Caco-2 (cell line): ENCODE results near the gene TGFBRAP1. TPM values are rescaled to one million over a fixed set of nuclear protein-coding genes. Genes with fewer than 3 reads are reported as not detected.

ENCODE experiments used
- BruUV-seq: library from RNA; stranded (reverse); fragments of 400-500 nt; replicated peaks from 2 replicates; lab custom pipeline; 2021; lab: Mats Ljungman, UMichigan
- CTCF ChIA-PET: fragments of 300-600 bp; sonication (Branson Sonifier 250); formaldehyde crosslinking; loops from one replicate; lab custom pipeline; 2022; ENCODE audit warnings: antibody characterized with exemption; lab: Charles Lee
- POLR2A ChIA-PET: fragments of 300-600 bp; sonication (Branson Sonifier 250); formaldehyde crosslinking; loops from one replicate; lab custom pipeline; 2022; ENCODE audit warnings: antibody characterized with exemption; lab: Charles Lee
- DNase-seq, 2 experiments: peaks; one replicate each; pipeline versions ENCODE4 v3.0.0 to v3.0.0-alpha.2; 2020 to 2022
- H3K27me3 ChIP-seq: replicated peaks from 2 replicates; pipeline ENCODE4 v1.6.0; 2011; ENCODE audit warnings: low read length; ENCODE audit not compliant: control insufficient read depth, insufficient read depth
- H3K36me3 ChIP-seq: 2 replicates; pipeline ENCODE4 v1.5.1; 2011; ENCODE audit warnings: low read length; ENCODE audit not compliant: control insufficient read depth, insufficient read depth
- H3K4me1 ChIP-seq: fragments of 250-450 bp; sonication (Bioruptor Pico); 2 replicates; pipeline ENCODE4 v1.5.1; 2020; ENCODE audit warnings: mild to moderate bottlenecking
- H3K4me3 ChIP-seq: 2 replicates; pipeline ENCODE4 v1.5.1; 2011; ENCODE audit warnings: low read depth, mild to moderate bottlenecking, control low read depth, low read length
- H3K9me3 ChIP-seq: fragments of 250-450 bp; sonication (Bioruptor Pico); 2 replicates; pipeline ENCODE4 v1.5.1; 2020; ENCODE audit warnings: mild to moderate bottlenecking, moderate library complexity
- H3K27ac Mint-ChIP-seq: one replicate; pipeline ENCODE4 v1.8.0; 2022; ENCODE audit warnings: mixed read lengths; ENCODE audit not compliant: unreplicated experiment
- H3K27me3 Mint-ChIP-seq: one replicate; pipeline ENCODE4 v1.8.0; 2022; ENCODE audit warnings: mixed read lengths; ENCODE audit not compliant: insufficient read depth, unreplicated experiment
- H3K36me3 Mint-ChIP-seq: one replicate; pipeline ENCODE4 v1.8.0; 2022; ENCODE audit warnings: mild to moderate bottlenecking, mixed read lengths; ENCODE audit not compliant: insufficient read depth, unreplicated experiment
- H3K4me1 Mint-ChIP-seq: one replicate; pipeline ENCODE4 v1.8.0; 2022; ENCODE audit warnings: low read depth, mixed read lengths; ENCODE audit not compliant: unreplicated experiment
- H3K4me3 Mint-ChIP-seq: one replicate; pipeline ENCODE4 v1.8.0; 2022; ENCODE audit warnings: mild to moderate bottlenecking, moderate library complexity, mixed read lengths; ENCODE audit not compliant: unreplicated experiment
- H3K9me3 Mint-ChIP-seq: one replicate; pipeline ENCODE4 v1.8.0; 2022; ENCODE audit warnings: mixed read lengths; ENCODE audit not compliant: unreplicated experiment
- CTCF ChIP-seq, 2 experiments: fragments of 200-600 bp in 1 of 2; IDR thresholded peaks; 1 replicate in 1 of 2; 2 replicates in 1 of 2; pipeline versions ENCODE4 v1.5.1 to v1.8.0; 2011 to 2022; ENCODE audit warnings: antibody characterized with exemption in 1 of 2, control low read depth in 1 of 2, inconsistent platforms in 1 of 2, low read depth in 1 of 2, low read length in 1 of 2, mild to moderate bottlenecking in 1 of 2, moderate library complexity in 1 of 2; ENCODE audit not compliant: insufficient read depth in 1 of 2, severe bottlenecking in 1 of 2, unreplicated experiment in 1 of 2
- intact Hi-C: fragments of 100-400 bp; cut with micrococcal nuclease; formaldehyde crosslinking; loops from one replicate; pipeline ENCODE4 v1.10.0; 2022; ENCODE audit not compliant: unreplicated experiment
- total RNA-seq: library from RNA; stranded (reverse); gene quantifications from 2 replicates; pipeline ENCODE4 v1.2.3, GENCODE V29; 2022

Gene TGFBRAP1
- total RNA-seq, 1 experiment from 2014 or later, result 26.0 TPM

- no peak overlapping the region for H3K4me3 Mint-ChIP-seq
- H3K4me1 Mint-ChIP-seq, result no peaks in the 10 kb centered on the region
- Histone ChIP-seq H3K4me1 (no peaks in the 10 kb centered on the region), H3K4me3 (no peak overlapping the region), H3K27me3 (no peaks in the 10 kb centered on the region), H3K36me3 (no peaks in the 10 kb centered on the region), H3K9me3 (no peaks in the 10 kb centered on the region)
- no TSS peak for BruUV-seq
- intact Hi-C loops, result no loop called here
- CTCF ChIA-PET, result no interaction called here
- no peaks in the 10 kb centered on the region for H3K9me3 Mint-ChIP-seq
- POLR2A ChIA-PET, result no interaction called here
- H3K27ac Mint-ChIP-seq, result no peak overlapping the region
- H3K36me3 Mint-ChIP-seq, result peaks cover 26% of the 10 kb centered on the region
- TF ChIP-seq CTCF (IDR thresholded peaks at IDR 0.05; ENCODE audit: insufficient read depth in 1 of 2, low read depth in 1 of 2, low read length in 1 of 2, severe bottlenecking in 1 of 2, unreplicated experiment in 1 of 2), result peak in 1 of 2 experiments; percentile 18
- peak in 1 of 2 experiments; percentile 35 for DNase-seq
- H3K27me3 Mint-ChIP-seq, result no peaks in the 10 kb centered on the region
These were observed 41.8 kb downstream of the TGFBRAP1 start for GRCh38 chr2:105287692-105288091.

GRCh38 chr2:105283532-105283931, 46.0 kb downstream of the TGFBRAP1 start:
- ChIA-PET POLR2A (no interaction called here), CTCF (no interaction called here)
- no peak for TF ChIP-seq CTCF (IDR thresholded peaks at IDR 0.05; ENCODE audit: insufficient read depth in 1 of 2, low read depth in 1 of 2, low read length in 1 of 2, severe bottlenecking in 1 of 2, unreplicated experiment in 1 of 2)
- H3K36me3 ChIP-seq, result 0 out of 2 replicates have a peak, but pooled peaks cover 1% of the 10 kb centered on the region
- H3K9me3 ChIP-seq, result no peaks in the 10 kb centered on the region
- Mint-ChIP-seq H3K4me1 (no peaks in the 10 kb centered on the region), H3K27ac (no peak overlapping the region), H3K27me3 (no peaks in the 10 kb centered on the region), H3K9me3 (no peaks in the 10 kb centered on the region), H3K4me3 (no peak overlapping the region), H3K36me3 (peaks cover 24% of the 10 kb centered on the region)
- DNase-seq, result no peak
- H3K27me3 ChIP-seq, result no peaks in the 10 kb centered on the region
- no TSS peak for BruUV-seq
- intact Hi-C loops, result no loop called here
- no peaks in the 10 kb centered on the region for H3K4me1 ChIP-seq
- no peak overlapping the region for H3K4me3 ChIP-seq

GRCh38 chr2:105280281-105280680, 49.3 kb downstream of the TGFBRAP1 start:
- no peak overlapping the region for H3K4me3 ChIP-seq
- H3K9me3 ChIP-seq, result no peaks in the 10 kb centered on the region
- no peak overlapping the region for H3K4me3 Mint-ChIP-seq
- no peaks in the 10 kb centered on the region for H3K27me3 Mint-ChIP-seq
- ChIA-PET POLR2A (no interaction called here), CTCF (interaction anchor here (1.6 kb wide), 1 partner anchor 15 kb away, joined by 3 read pairs; no protein-coding TSS in a partner anchor)
- TF ChIP-seq CTCF (IDR thresholded peaks at IDR 0.05; ENCODE audit: insufficient read depth in 1 of 2, low read depth in 1 of 2, low read length in 1 of 2, severe bottlenecking in 1 of 2, unreplicated experiment in 1 of 2), result no peak
- H3K36me3 ChIP-seq, result peaks cover 1% of the 10 kb centered on the region; the same call in 1 of the 2 replicates
- H3K27me3 ChIP-seq, result no peaks in the 10 kb centered on the region
- peaks cover 16% of the 10 kb centered on the region for H3K36me3 Mint-ChIP-seq
- H3K9me3 Mint-ChIP-seq, result no peaks in the 10 kb centered on the region
- H3K27ac Mint-ChIP-seq, result no peak overlapping the region
- intact Hi-C loops, result no loop called here
- no peaks in the 10 kb centered on the region for H3K4me1 Mint-ChIP-seq
- H3K4me1 ChIP-seq, result no peaks in the 10 kb centered on the region
- no peak for DNase-seq
- no TSS peak for BruUV-seq
